HG02973 (cell line): ENCODE results near the gene COL11A2.

Experiments used
- ATAC-seq: cut with Tn5 transposase; IDR thresholded peaks from one replicate; pipeline ENCODE4 v1.9.1; 2021; ENCODE audit warnings: moderate library complexity; ENCODE audit not compliant: unreplicated experiment

The COL11A2 gene

GRCh38 chr6:33172688-33173534, 19.4 kb downstream of the COL11A2 start:
- no peak for ATAC-seq

- no peak for ATAC-seq
These were observed 20.2 kb downstream of the COL11A2 start for GRCh38 chr6:33171880-33172687.

GRCh38 chr6:33171016-33171879, 21.0 kb downstream of the COL11A2 start:
- ATAC-seq, result no peak

GRCh38 chr6:33170176-33171015, 21.9 kb downstream of the COL11A2 start:
- ATAC-seq, result no peak

- no peak for ATAC-seq
These were observed 22.7 kb downstream of the COL11A2 start for GRCh38 chr6:33169291-33170175.

- ATAC-seq, result no peak
These were observed 23.6 kb downstream of the COL11A2 start for GRCh38 chr6:33168639-33169038.

GRCh38 chr6:33168284-33168601, 24.0 kb downstream of the COL11A2 start:
- no peak for ATAC-seq

GRCh38 chr6:33167374-33168283, 24.6 kb downstream of the COL11A2 start:
- ATAC-seq, result no peak

- ATAC-seq, result no peak
These were observed 25.5 kb downstream of the COL11A2 start for GRCh38 chr6:33166811-33167210.

GRCh38 chr6:33166363-33166762, 25.9 kb downstream of the COL11A2 start:
- no peak for ATAC-seq

GRCh38 chr6:33165581-33166258, 26.5 kb downstream of the COL11A2 start:
- ATAC-seq, result no peak

- ATAC-seq, result no peak
These were observed 27.4 kb downstream of the COL11A2 start for GRCh38 chr6:33164665-33165373.

GRCh38 chr6:33164176-33164575, 28.1 kb downstream of the COL11A2 start:
- no peak for ATAC-seq

- no peak for ATAC-seq
These were observed 28.7 kb downstream of the COL11A2 start for GRCh38 chr6:33163540-33163939.

- ATAC-seq, result no peak
These were observed 30.6 kb downstream of the COL11A2 start for GRCh38 chr6:33161354-33162331.

GRCh38 chr6:33160728-33161344, 31.4 kb downstream of the COL11A2 start:
- no peak for ATAC-seq
